BLaER1 treated with 17β-estradiol and CSF1 and Interleukin-3, amounts not matched to agents 10 nM and 100 nM (cell line): Measurements from ENCODE around the gene IRF6.

Experiments used
- H3K27ac ChIP-seq, 11 experiments: shearing (Covaris generic); formaldehyde crosslinking; 2 replicates each; pipeline ENCODE4 v1.8.1; 2022
- H3K27me3 ChIP-seq, 11 experiments: shearing (Covaris generic); formaldehyde crosslinking; 2 replicates each; pipeline ENCODE4 v1.8.1; 2022
- H3K36me3 ChIP-seq, 11 experiments: shearing (Covaris generic); formaldehyde crosslinking; 2 replicates each; pipeline ENCODE4 v1.8.1; 2022
- H3K4me1 ChIP-seq, 10 experiments: shearing (Covaris generic); formaldehyde crosslinking; 2 replicates each; pipeline ENCODE4 v1.8.1; 2022
- H3K4me2 ChIP-seq, 11 experiments: shearing (Covaris generic); formaldehyde crosslinking; 2 replicates each; pipeline ENCODE4 v1.8.1; 2022
- H3K4me3 ChIP-seq, 10 experiments: shearing (Covaris generic); formaldehyde crosslinking; 2 replicates each; pipeline ENCODE4 v1.8.1; 2022
- H3K9ac ChIP-seq, 11 experiments: shearing (Covaris generic); formaldehyde crosslinking; 2 replicates each; pipeline ENCODE4 v1.8.1; 2022
- H3K9me3 ChIP-seq, 11 experiments: shearing (Covaris generic); formaldehyde crosslinking; replicated peaks in 1 of 11; 2 replicates each; pipeline ENCODE4 v1.8.1; 2022
- H4K20me1 ChIP-seq, 11 experiments: shearing (Covaris generic); formaldehyde crosslinking; 2 replicates each; pipeline ENCODE4 v1.8.1; 2022
- Cebpa-rat ChIP-seq, 11 experiments: shearing (Covaris generic); IDR thresholded peaks; 2 replicates each; pipeline ENCODE4 v1.8.1; 2022

Gene IRF6

GRCh38 chr1:209805875-209806760, at the start of gene IRF6:
IRF6 (minus strand) TSS chr1:209806142; CDS start chr1:209801413, 4,729 bp downstream.
- Histone ChIP-seq H3K4me3 (no peak within 1 kb of the TSS), H3K36me3 (no peaks in the 10 kb centered on the region), H3K4me2 (peak within 1 kb of the TSS in 3 of 11 experiments; percentile 5 to 71 (median 55); a peak in 5 of 22 replicates), H4K20me1 (no peaks in the 10 kb centered on the region), H3K9me3 (peaks cover 0 to 8% (median 6%) of the 10 kb centered on the region in 11 experiments; a peak in 8 of 22 replicates), H3K27me3 (no peaks in the 10 kb centered on the region), H3K9ac (no peak within 1 kb of the TSS), H3K27ac (peak within 1 kb of the TSS in 2 of 11 experiments; percentile 5 to 21; a peak in 1 of 22 replicates), H3K4me1 (peaks cover 0 to 34% (median 0%) of the 10 kb centered on the region in 10 experiments; a peak in 7 of 20 replicates)
- TF ChIP-seq Cebpa-rat (IDR thresholded peaks at IDR 0.05): no peak

- Histone ChIP-seq H3K9me3 (peaks cover 0 to 17% (median 14%) of the 10 kb centered on the region in 11 experiments; a peak in 17 of 22 replicates), H3K36me3 (peaks cover 38 to 62% (median 47%) of the 10 kb centered on the region in 11 experiments), H3K4me3 (no peak overlapping the region)
These were observed 49.7 kb upstream of the IRF6 start for GRCh38 chr1:209855623-209856022.

GRCh38 chr1:209855006-209855405, 49.1 kb upstream of the IRF6 start:
- Histone ChIP-seq H4K20me1 (peaks cover 0 to under 1% (median 0%) of the 10 kb centered on the region in 11 experiments; a peak in 1 of 22 replicates), H3K4me3 (no peak overlapping the region), H3K27me3 (no peaks in the 10 kb centered on the region), H3K4me1 (peaks cover 25 to 46% (median 39%) of the 10 kb centered on the region in 10 experiments), H3K36me3 (peaks cover 38 to 62% (median 47%) of the 10 kb centered on the region in 11 experiments), H3K9me3 (peaks cover 0 to 17% (median 14%) of the 10 kb centered on the region in 11 experiments; a peak in 17 of 22 replicates), H3K4me2 (peak overlapping the region; percentile 22 to 83 (median 51); a peak in 21 of 22 replicates), H3K27ac (no peak overlapping the region; a peak in 1 of 22 replicates), H3K9ac (no peak overlapping the region)
- no peak for TF ChIP-seq Cebpa-rat (IDR thresholded peaks at IDR 0.05)

More at GRCh38 chr1:209855623-209856022, 49.7 kb upstream of the IRF6 start:
- Histone ChIP-seq H3K4me2 (peak overlapping the region in 8 of 11 experiments; percentile 14 to 83 (median 53); a peak in 11 of 22 replicates), H4K20me1 (no peaks in the 10 kb centered on the region), H3K27ac (no peak overlapping the region; a peak in 1 of 22 replicates), H3K9ac (no peak overlapping the region), H3K27me3 (no peaks in the 10 kb centered on the region), H3K4me1 (peaks cover 19 to 39% (median 33%) of the 10 kb centered on the region in 10 experiments)
- no peak for TF ChIP-seq Cebpa-rat (IDR thresholded peaks at IDR 0.05)

- H3K9ac ChIP-seq: no peak overlapping the region; a peak in 1 of 22 replicates
- H3K4me3 ChIP-seq: no peak overlapping the region
- no peaks in the 10 kb centered on the region for H3K27me3 ChIP-seq
- peaks cover 0 to 17% (median 14%) of the 10 kb centered on the region in 11 experiments; a peak in 17 of 22 replicates for H3K9me3 ChIP-seq
- H3K36me3 ChIP-seq: peaks cover 40 to 68% (median 49%) of the 10 kb centered on the region in 11 experiments
- peaks cover 33 to 54% (median 47%) of the 10 kb centered on the region in 10 experiments for H3K4me1 ChIP-seq
- peak overlapping the region; percentile 22 to 83 (median 51); a peak in 21 of 22 replicates for H3K4me2 ChIP-seq
- TF ChIP-seq Cebpa-rat (IDR thresholded peaks at IDR 0.05): no peak
- H3K27ac ChIP-seq: 0 out of 22 replicates have a peak overlapping the region, but pooled peaks of 1 of the 11 experiments have one; percentile 7
- H4K20me1 ChIP-seq: peaks cover 0 to 9% (median 0%) of the 10 kb centered on the region in 11 experiments; a peak in 5 of 22 replicates
These were observed 48.3 kb upstream of the IRF6 start for GRCh38 chr1:209854196-209854595.

- Histone ChIP-seq H3K9me3 (peaks cover 0 to 13% (median 10%) of the 10 kb centered on the region in 11 experiments; a peak in 17 of 22 replicates), H3K36me3 (peaks cover 46 to 74% (median 55%) of the 10 kb centered on the region in 11 experiments), H3K27me3 (no peaks in the 10 kb centered on the region), H4K20me1 (peaks cover 0 to 14% (median 0%) of the 10 kb centered on the region in 11 experiments; a peak in 5 of 22 replicates), H3K27ac (no peak overlapping the region), H3K4me1 (peaks cover 34 to 59% (median 52%) of the 10 kb centered on the region in 10 experiments), H3K4me2 (peak overlapping the region in 6 of 11 experiments; percentile 11 to 83 (median 51); a peak in 6 of 22 replicates), H3K9ac (no peak overlapping the region), H3K4me3 (no peak overlapping the region)
- no peak for TF ChIP-seq Cebpa-rat (IDR thresholded peaks at IDR 0.05)
These were observed 47.7 kb upstream of the IRF6 start for GRCh38 chr1:209853676-209854075.

- H3K36me3 ChIP-seq: peaks cover 65 to 88% (median 77%) of the 10 kb centered on the region in 11 experiments
- no peak for TF ChIP-seq Cebpa-rat (IDR thresholded peaks at IDR 0.05)
These were observed 44.5 kb upstream of the IRF6 start for GRCh38 chr1:209850342-209850979.

GRCh38 chr1:209849388-209849787, 43.4 kb upstream of the IRF6 start:
- no peak for TF ChIP-seq Cebpa-rat (IDR thresholded peaks at IDR 0.05)
- Histone ChIP-seq H3K4me2 (peak overlapping the region in 8 of 11 experiments; percentile 10 to 77 (median 60); a peak in 15 of 22 replicates), H3K4me3 (no peak overlapping the region), H3K4me1 (peaks cover 30 to 75% (median 61%) of the 10 kb centered on the region in 10 experiments), H3K27me3 (no peaks in the 10 kb centered on the region), H3K9ac (peak overlapping the region in 4 of 11 experiments; percentile 7 to 34 (median 26); a peak in 4 of 22 replicates), H3K36me3 (peaks cover 72 to 92% (median 82%) of the 10 kb centered on the region in 11 experiments), H3K27ac (peak overlapping the region in 5 of 11 experiments; percentile 18 to 58 (median 57); a peak in 8 of 22 replicates), H3K9me3 (no peaks in the 10 kb centered on the region), H4K20me1 (peaks cover 0 to 28% (median 0%) of the 10 kb centered on the region in 11 experiments; a peak in 5 of 22 replicates)

More at GRCh38 chr1:209850342-209850979, 44.5 kb upstream of the IRF6 start:
- Histone ChIP-seq H3K9ac (peak overlapping the region in 3 of 11 experiments; percentile 12 to 28 (median 25); a peak in 4 of 22 replicates), H3K4me3 (no peak overlapping the region), H3K4me1 (peaks cover 35 to 82% (median 68%) of the 10 kb centered on the region in 10 experiments), H3K27me3 (no peaks in the 10 kb centered on the region), H4K20me1 (peaks cover 0 to 20% (median 0%) of the 10 kb centered on the region in 11 experiments; a peak in 5 of 22 replicates), H3K4me2 (peak overlapping the region; percentile 4 to 77 (median 48); a peak in 17 of 22 replicates), H3K9me3 (no peaks in the 10 kb centered on the region), H3K27ac (peak overlapping the region in 6 of 11 experiments; percentile 28 to 58 (median 54); a peak in 9 of 22 replicates)

- no peak overlapping the region for H3K9ac ChIP-seq
- H3K27ac ChIP-seq: no peak overlapping the region
- H3K4me3 ChIP-seq: no peak overlapping the region
- TF ChIP-seq Cebpa-rat (IDR thresholded peaks at IDR 0.05): no peak
- H3K9me3 ChIP-seq: no peaks in the 10 kb centered on the region
- peaks cover 0 to 28% (median 0%) of the 10 kb centered on the region in 11 experiments; a peak in 5 of 22 replicates for H4K20me1 ChIP-seq
- peaks cover 75 to 94% (median 86%) of the 10 kb centered on the region in 11 experiments for H3K36me3 ChIP-seq
- H3K4me2 ChIP-seq: peak overlapping the region in 6 of 11 experiments; percentile 2 to 42 (median 13); a peak in 3 of 22 replicates
- peaks cover 20 to 50% (median 42%) of the 10 kb centered on the region in 10 experiments for H3K4me1 ChIP-seq
- H3K27me3 ChIP-seq: no peaks in the 10 kb centered on the region
These were observed 39.4 kb upstream of the IRF6 start for GRCh38 chr1:209845408-209845725.
